ENCODE measurements around the gene PLAGL2. TPM values are rescaled to one million over a fixed set of nuclear protein-coding genes. Genes with fewer than 3 reads are reported as not detected.

The PLAGL2 gene
- total and polyA plus RNA-seq, 2 experiments from 2014 or later, result 13.2 to 28.2 TPM

DNA sequence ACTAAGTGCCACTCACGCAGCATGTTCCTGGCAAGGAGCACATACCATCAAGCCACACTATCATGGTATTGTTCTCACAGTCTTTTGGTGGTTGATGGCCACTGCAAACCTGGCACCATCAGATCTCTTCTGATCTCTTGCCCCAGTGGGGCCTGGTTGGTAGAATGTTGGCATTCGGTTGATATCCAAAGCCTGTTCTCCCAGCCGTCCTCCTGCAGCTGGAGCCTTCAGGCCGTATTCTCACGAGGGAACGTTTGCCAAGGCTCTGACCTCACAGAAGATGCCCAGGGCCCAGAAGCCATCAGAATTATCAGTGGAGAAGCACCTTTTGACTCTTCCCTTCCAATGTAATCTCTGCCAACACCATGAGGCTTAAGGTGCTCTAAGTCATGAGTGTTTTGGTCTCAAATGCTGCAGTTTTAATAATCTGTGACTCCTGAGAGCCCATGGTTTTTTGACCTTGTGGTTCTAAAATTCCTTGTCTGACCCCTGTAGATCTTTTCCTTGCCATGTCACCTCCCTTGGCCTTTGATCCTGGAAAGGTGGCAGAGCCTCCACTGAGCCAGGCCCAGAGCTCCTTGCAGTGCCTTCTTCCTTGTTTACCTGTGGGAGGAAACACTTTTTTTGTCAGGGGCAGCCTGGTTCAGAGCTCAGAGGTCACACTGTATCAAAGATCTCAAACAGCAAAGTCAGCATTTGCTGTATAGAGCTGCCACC, 27.9 kb upstream of the PLAGL2 start (continued):
- TF ChIP-seq, protein P1, sequence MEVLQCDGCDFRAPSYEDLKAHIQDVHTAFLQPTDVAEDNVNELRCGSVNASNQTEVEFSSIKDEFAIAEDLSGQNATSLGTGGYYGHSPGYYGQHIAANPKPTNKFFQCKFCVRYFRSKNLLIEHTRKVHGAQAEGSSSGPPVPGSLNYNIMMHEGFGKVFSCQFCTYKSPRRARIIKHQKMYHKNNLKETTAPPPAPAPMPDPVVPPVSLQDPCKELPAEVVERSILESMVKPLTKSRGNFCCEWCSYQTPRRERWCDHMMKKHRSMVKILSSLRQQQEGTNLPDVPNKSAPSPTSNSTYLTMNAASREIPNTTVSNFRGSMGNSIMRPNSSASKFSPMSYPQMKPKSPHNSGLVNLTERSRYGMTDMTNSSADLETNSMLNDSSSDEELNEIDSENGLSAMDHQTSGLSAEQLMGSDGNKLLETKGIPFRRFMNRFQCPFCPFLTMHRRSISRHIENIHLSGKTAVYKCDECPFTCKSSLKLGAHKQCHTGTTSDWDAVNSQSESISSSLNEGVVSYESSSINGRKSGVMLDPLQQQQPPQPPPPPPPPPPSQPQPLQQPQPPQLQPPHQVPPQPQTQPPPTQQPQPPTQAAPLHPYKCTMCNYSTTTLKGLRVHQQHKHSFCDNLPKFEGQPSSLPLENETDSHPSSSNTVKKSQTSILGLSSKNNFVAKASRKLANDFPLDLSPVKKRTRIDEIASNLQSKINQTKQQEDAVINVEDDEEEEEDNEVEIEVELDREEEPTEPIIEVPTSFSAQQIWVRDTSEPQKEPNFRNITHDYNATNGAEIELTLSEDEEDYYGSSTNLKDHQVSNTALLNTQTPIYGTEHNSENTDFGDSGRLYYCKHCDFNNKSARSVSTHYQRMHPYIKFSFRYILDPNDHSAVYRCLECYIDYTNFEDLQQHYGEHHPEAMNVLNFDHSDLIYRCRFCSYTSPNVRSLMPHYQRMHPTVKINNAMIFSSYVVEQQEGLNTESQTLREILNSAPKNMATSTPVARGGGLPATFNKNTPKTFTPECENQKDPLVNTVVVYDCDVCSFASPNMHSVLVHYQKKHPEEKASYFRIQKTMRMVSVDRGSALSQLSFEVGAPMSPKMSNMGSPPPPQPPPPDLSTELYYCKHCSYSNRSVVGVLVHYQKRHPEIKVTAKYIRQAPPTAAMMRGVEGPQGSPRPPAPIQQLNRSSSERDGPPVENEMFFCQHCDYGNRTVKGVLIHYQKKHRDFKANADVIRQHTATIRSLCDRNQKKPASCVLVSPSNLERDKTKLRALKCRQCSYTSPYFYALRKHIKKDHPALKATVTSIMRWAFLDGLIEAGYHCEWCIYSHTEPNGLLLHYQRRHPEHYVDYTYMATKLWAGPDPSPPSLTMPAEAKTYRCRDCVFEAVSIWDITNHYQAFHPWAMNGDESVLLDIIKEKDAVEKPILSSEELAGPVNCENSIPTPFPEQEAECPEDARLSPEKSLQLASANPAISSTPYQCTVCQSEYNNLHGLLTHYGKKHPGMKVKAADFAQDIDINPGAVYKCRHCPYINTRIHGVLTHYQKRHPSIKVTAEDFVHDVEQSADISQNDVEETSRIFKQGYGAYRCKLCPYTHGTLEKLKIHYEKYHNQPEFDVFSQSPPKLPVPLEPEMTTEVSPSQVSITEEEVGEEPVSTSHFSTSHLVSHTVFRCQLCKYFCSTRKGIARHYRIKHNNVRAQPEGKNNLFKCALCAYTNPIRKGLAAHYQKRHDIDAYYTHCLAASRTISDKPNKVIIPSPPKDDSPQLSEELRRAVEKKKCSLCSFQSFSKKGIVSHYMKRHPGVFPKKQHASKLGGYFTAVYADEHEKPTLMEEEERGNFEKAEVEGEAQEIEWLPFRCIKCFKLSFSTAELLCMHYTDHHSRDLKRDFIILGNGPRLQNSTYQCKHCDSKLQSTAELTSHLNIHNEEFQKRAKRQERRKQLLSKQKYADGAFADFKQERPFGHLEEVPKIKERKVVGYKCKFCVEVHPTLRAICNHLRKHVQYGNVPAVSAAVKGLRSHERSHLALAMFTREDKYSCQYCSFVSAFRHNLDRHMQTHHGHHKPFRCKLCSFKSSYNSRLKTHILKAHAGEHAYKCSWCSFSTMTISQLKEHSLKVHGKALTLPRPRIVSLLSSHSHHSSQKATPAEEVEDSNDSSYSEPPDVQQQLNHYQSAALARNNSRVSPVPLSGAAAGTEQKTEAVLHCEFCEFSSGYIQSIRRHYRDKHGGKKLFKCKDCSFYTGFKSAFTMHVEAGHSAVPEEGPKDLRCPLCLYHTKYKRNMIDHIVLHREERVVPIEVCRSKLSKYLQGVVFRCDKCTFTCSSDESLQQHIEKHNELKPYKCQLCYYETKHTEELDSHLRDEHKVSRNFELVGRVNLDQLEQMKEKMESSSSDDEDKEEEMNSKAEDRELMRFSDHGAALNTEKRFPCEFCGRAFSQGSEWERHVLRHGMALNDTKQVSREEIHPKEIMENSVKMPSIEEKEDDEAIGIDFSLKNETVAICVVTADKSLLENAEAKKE (CRISPR knock-in tag; IDR thresholded peaks at IDR 0.05), result no peak
- no peak for TF ChIP-seq EZH2phosphoT487 (IDR thresholded peaks at IDR 0.05; ENCODE audit: unreplicated experiment)
- TF ChIP-seq, protein P2, sequence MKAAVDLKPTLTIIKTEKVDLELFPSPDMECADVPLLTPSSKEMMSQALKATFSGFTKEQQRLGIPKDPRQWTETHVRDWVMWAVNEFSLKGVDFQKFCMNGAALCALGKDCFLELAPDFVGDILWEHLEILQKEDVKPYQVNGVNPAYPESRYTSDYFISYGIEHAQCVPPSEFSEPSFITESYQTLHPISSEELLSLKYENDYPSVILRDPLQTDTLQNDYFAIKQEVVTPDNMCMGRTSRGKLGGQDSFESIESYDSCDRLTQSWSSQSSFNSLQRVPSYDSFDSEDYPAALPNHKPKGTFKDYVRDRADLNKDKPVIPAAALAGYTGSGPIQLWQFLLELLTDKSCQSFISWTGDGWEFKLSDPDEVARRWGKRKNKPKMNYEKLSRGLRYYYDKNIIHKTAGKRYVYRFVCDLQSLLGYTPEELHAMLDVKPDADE (IDR thresholded peaks at IDR 0.05), result no peak
- TF ChIP-seq ZNF114 (CRISPR knock-in tag; IDR thresholded peaks at IDR 0.05), result no peak
- TF ChIP-seq, protein P3, sequence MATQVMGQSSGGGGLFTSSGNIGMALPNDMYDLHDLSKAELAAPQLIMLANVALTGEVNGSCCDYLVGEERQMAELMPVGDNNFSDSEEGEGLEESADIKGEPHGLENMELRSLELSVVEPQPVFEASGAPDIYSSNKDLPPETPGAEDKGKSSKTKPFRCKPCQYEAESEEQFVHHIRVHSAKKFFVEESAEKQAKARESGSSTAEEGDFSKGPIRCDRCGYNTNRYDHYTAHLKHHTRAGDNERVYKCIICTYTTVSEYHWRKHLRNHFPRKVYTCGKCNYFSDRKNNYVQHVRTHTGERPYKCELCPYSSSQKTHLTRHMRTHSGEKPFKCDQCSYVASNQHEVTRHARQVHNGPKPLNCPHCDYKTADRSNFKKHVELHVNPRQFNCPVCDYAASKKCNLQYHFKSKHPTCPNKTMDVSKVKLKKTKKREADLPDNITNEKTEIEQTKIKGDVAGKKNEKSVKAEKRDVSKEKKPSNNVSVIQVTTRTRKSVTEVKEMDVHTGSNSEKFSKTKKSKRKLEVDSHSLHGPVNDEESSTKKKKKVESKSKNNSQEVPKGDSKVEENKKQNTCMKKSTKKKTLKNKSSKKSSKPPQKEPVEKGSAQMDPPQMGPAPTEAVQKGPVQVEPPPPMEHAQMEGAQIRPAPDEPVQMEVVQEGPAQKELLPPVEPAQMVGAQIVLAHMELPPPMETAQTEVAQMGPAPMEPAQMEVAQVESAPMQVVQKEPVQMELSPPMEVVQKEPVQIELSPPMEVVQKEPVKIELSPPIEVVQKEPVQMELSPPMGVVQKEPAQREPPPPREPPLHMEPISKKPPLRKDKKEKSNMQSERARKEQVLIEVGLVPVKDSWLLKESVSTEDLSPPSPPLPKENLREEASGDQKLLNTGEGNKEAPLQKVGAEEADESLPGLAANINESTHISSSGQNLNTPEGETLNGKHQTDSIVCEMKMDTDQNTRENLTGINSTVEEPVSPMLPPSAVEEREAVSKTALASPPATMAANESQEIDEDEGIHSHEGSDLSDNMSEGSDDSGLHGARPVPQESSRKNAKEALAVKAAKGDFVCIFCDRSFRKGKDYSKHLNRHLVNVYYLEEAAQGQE (IDR thresholded peaks at IDR 0.05; ENCODE audit: unreplicated experiment), result no peak

Data from GM23338 (cell line).